IMR-90 (cell line): ENCODE measurements around the gene MIB1. TPM values are rescaled to one million over a fixed set of nuclear protein-coding genes. Genes with fewer than 3 reads are reported as not detected.

ENCODE experiments used
- ATAC-seq: fragments of 200-7000 bp; cut with Tn5 transposase; 2 replicates; pipeline ENCODE4 v1.9.1; 2020; ENCODE audit warnings: low read depth, mild to moderate bottlenecking, moderate library complexity
- BruUV-seq: library from RNA; stranded (reverse); fragments of 400-500 nt; replicated peaks from 2 replicates; lab custom pipeline; 2021; lab: Mats Ljungman, UMichigan
- CTCF ChIA-PET: fragments of 300-600 bp; formaldehyde crosslinking; extraction: SDS; loops from one replicate; lab custom pipeline; 2021; ENCODE audit warnings: antibody characterized with exemption; lab: Yijun Ruan, JAX
- POLR2A ChIA-PET: fragments of 300-600 bp; sonication (Branson Sonifier 250); formaldehyde crosslinking; loops from one replicate; lab custom pipeline; 2022; ENCODE audit warnings: antibody characterized with exemption; ENCODE audit not compliant: unreplicated experiment; lab: Charles Lee
- DNase-seq: peaks from one replicate; pipeline ENCODE4 v3.0.0; 2013
- H2AFZ ChIP-seq: replicated peaks from 2 replicates; pipeline ENCODE3; 2013; ENCODE audit warnings: low read length, mild to moderate bottlenecking; ENCODE audit not compliant: poor library complexity
- H2AK5ac ChIP-seq: 2 replicates; pipeline ENCODE4 v1.6.1; 2013; ENCODE audit warnings: low read depth, low read length, inconsistent platforms
- H2AK9ac ChIP-seq: replicated peaks from 2 replicates; pipeline ENCODE3; 2013; ENCODE audit warnings: mild to moderate bottlenecking, low read depth, low read length, moderate library complexity; ENCODE audit not compliant: poor library complexity
- H2BK120ac ChIP-seq: 2 replicates; pipeline ENCODE4 v1.6.1; 2013; ENCODE audit warnings: low read depth, low read length, inconsistent platforms
- H2BK15ac ChIP-seq: 3 replicates; pipeline ENCODE4 v1.6.1; 2013; ENCODE audit warnings: low read depth, low read length, inconsistent platforms
- H2BK20ac ChIP-seq: 2 replicates; pipeline ENCODE4 v1.6.1; 2013; ENCODE audit warnings: low read depth, mild to moderate bottlenecking, inconsistent platforms, low read length, moderate library complexity
- H2BK5ac ChIP-seq: 2 replicates; pipeline ENCODE4 v1.6.1; 2013; ENCODE audit warnings: mild to moderate bottlenecking, low read depth, low read length, inconsistent platforms; ENCODE audit not compliant: poor library complexity, severe bottlenecking
- H3K14ac ChIP-seq: replicated peaks from 2 replicates; pipeline ENCODE4 v1.6.1; 2013; ENCODE audit warnings: low read depth, low read length, inconsistent platforms
- H3K18ac ChIP-seq: 2 replicates; pipeline ENCODE4 v1.6.1; 2013; ENCODE audit warnings: low read depth, low read length, control low read depth
- H3K23ac ChIP-seq: 2 replicates; pipeline ENCODE4 v1.6.1; 2013; ENCODE audit warnings: low read depth, low read length, inconsistent platforms
- H3K27ac ChIP-seq: 2 replicates; pipeline ENCODE4 v1.5.1; 2013; ENCODE audit warnings: mild to moderate bottlenecking, control low read depth, low read length; ENCODE audit not compliant: insufficient read depth
- H3K27me3 ChIP-seq: 2 replicates; pipeline ENCODE4 v1.6.1; 2013; ENCODE audit warnings: low read length; ENCODE audit not compliant: control insufficient read depth, insufficient read depth
- H3K36me3 ChIP-seq: 2 replicates; pipeline ENCODE4 v1.6.1; 2013; ENCODE audit warnings: low read length, mixed read lengths; ENCODE audit not compliant: control insufficient read depth, insufficient read depth
- H3K4ac ChIP-seq: 2 replicates; pipeline ENCODE4 v1.6.1; 2013; ENCODE audit warnings: low read depth, low read length, inconsistent platforms
- H3K4me1 ChIP-seq: 2 replicates; pipeline ENCODE4 v1.6.1; 2013; ENCODE audit warnings: low read length, mixed read lengths; ENCODE audit not compliant: control insufficient read depth, insufficient read depth
- H3K4me2 ChIP-seq: 2 replicates; pipeline ENCODE4 v1.6.1; 2013; ENCODE audit warnings: low read depth, mild to moderate bottlenecking, control low read depth, low read length, moderate library complexity
- H3K4me3 ChIP-seq: 2 replicates; pipeline ENCODE4 v1.5.1; 2013; ENCODE audit warnings: low read depth, mild to moderate bottlenecking, control low read depth, low read length, moderate library complexity; ENCODE audit not compliant: insufficient read depth
- H3K56ac ChIP-seq: 2 replicates; pipeline ENCODE4 v1.6.1; 2013; ENCODE audit warnings: low read length, inconsistent platforms; ENCODE audit not compliant: insufficient read depth; ENCODE audit errors: extremely low read depth
- H3K79me1 ChIP-seq, 2 experiments: 2 replicates each; pipeline ENCODE4 v1.6.1; 2013; ENCODE audit warnings: low read length in 2 of 2, inconsistent platforms in 1 of 2, low read depth in 1 of 2
- H3K9ac ChIP-seq: 2 replicates; pipeline ENCODE4 v1.6.1; 2013; ENCODE audit warnings: low read depth, low read length, control low read depth
- H3K9me1 ChIP-seq: 2 replicates; pipeline ENCODE4 v1.6.1; 2013; ENCODE audit warnings: low read length, inconsistent platforms; ENCODE audit not compliant: insufficient read depth
- H3K9me3 ChIP-seq: 2 replicates; pipeline ENCODE4 v1.6.1; 2013; ENCODE audit warnings: low read length; ENCODE audit not compliant: control insufficient read depth, insufficient read depth
- H4K20me1 ChIP-seq: 2 replicates; pipeline ENCODE4 v1.6.1; 2013; ENCODE audit warnings: low read length, inconsistent platforms; ENCODE audit not compliant: insufficient read depth
- H4K5ac ChIP-seq: 2 replicates; pipeline ENCODE4 v1.6.1; 2013; ENCODE audit warnings: mild to moderate bottlenecking, low read depth, low read length, control low read depth
- H4K8ac ChIP-seq, 2 experiments: 2 replicates each; pipeline ENCODE4 v1.6.1; 2013; ENCODE audit warnings: low read depth in 2 of 2, low read length in 2 of 2, control low read depth in 1 of 2, inconsistent platforms in 1 of 2
- H4K91ac ChIP-seq: 2 replicates; pipeline ENCODE4 v1.6.1; 2013; ENCODE audit warnings: low read depth, low read length, inconsistent platforms; ENCODE audit not compliant: insufficient read depth
- CEBPB ChIP-seq: IDR thresholded peaks from 2 replicates; pipeline ENCODE4 v1.6.1; 2012; ENCODE audit warnings: low read depth, low read length, improper control_type of control experiment
- FOS ChIP-seq: fragments of 150-350 bp; IDR thresholded peaks from 2 replicates; pipeline ENCODE4 v1.6.1; 2016; ENCODE audit warnings: low read depth, low read length
- WGBS, 2 experiments: methylation state at CpG; one replicate each; pipeline versions ENCODE4 v1.1.5 to v1.1.7; 2013; ENCODE audit warnings: missing lambda C conversion rate in 2 of 2; ENCODE audit not compliant: insufficient read length in 1 of 2; ENCODE audit errors: extremely low coverage in 2 of 2; 5-methylcytosine and 5-hydroxymethylcytosine counted together
- dilution Hi-C: fragments of 300-500 bp; cut with HindIII; formaldehyde crosslinking; loops from one replicate; pipeline ENCODE4 v1.14.3; 2018; ENCODE audit warnings: low sequenced_read_pairs; ENCODE audit not compliant: unreplicated experiment
- in situ Hi-C: fragments of 300-500 bp; cut with MboI; formaldehyde crosslinking; loops from 3 replicates; pipeline ENCODE4 v1.14.3; 2019; ENCODE audit warnings: low sequenced_read_pairs, inconsistent platforms, mixed read lengths
- intact Hi-C: fragments of 100-400 bp; cut with micrococcal nuclease; formaldehyde crosslinking; loops from 2 replicates; pipeline ENCODE4 v1.10.0; 2022
- polyA plus RNA-seq, 3 experiments: library from polyadenylated mRNA; depleted of rRNA; stranded (reverse); fragments of >200 nt; gene quantifications; 2 replicates each; pipeline ENCODE4 v1.2.3, GENCODE V29; 2012; ENCODE audit warnings: low replicate concordance in 1 of 3
- total RNA-seq: library from RNA; depleted of rRNA; stranded (reverse); fragments of >200 nt; gene quantifications from 2 replicates; pipeline ENCODE4 v1.2.3, GENCODE V29; 2012

MIB1 gene
- total and polyA plus RNA-seq, 2 of the 4 experiments (the other 2 are of a cell fraction): 5.9 to 80.1 TPM

DNA sequence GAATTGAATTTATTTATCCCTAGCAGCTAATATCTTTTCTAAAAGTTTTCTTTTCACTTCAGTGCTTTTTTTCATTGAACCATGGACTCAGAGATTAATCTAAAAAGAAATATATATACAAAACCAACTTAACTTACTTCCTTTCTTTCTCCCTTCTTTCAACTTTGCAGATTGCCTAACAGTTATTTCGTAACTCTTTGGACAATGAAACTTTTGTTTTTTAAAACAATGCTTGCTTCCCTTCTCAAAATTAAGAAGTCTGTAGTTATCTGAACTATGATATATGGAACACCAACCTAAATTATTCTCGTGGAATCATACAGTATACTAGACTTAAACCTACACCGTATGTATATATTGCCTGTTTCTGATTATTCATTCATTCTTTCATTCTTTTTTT is 62.9 kb downstream of the MIB1 start:
- Histone ChIP-seq H3K79me1 (peaks cover 0 to 11% of the 10 kb centered on the region in 2 experiments; a peak in 3 of 4 replicates), H3K4me3 (no peak overlapping the region), H2BK5ac (no peak overlapping the region), H3K4ac (no peak overlapping the region), H3K9me3 (no peaks in the 10 kb centered on the region), H4K5ac (no peak overlapping the region), H4K91ac (no peak overlapping the region), H3K4me2 (no peak overlapping the region), H3K27ac (no peak overlapping the region), H2BK20ac (no peak overlapping the region), H3K27me3 (no peaks in the 10 kb centered on the region), H3K9ac (no peak overlapping the region), H2BK15ac (no peak overlapping the region), H3K18ac (no peak overlapping the region), H3K4me1 (peaks cover 1% of the 10 kb centered on the region), H3K36me3 (peaks cover 9% of the 10 kb centered on the region), H4K20me1 (no peaks in the 10 kb centered on the region), H2AK5ac (no peak overlapping the region), H2BK120ac (no peak overlapping the region), H2AK9ac (no peak overlapping the region), H3K23ac (no peak overlapping the region), H4K8ac (no peak overlapping the region), H3K9me1 (peaks cover 3% of the 10 kb centered on the region; the same call in 1 of the 2 replicates), H3K56ac (no peak overlapping the region), H2AFZ (no peak overlapping the region), H3K14ac (no peak overlapping the region)
- ATAC-seq: no peak
- dilution Hi-C loops (no loop called here), in situ Hi-C loops (no loop called here), intact Hi-C loops (no loop called here)
- BruUV-seq: no TSS peak
- ChIA-PET CTCF (interaction anchor here (1.3 kb wide), 1 partner anchor 16 kb away, joined by 5 read pairs; no protein-coding TSS in a partner anchor), POLR2A (no interaction called here)
- WGBS, 2 experiments: no CpG with 5 or more reads among the region's 3 CpGs
- peak; percentile 25 for DNase-seq
- TF ChIP-seq FOS (no peak), CEBPB (peak; percentile 77)
